GM19328 (cell line): ENCODE measurements around the gene CNTRL.
"Not testable (repeated sequence)": the region's sequence is repeated elsewhere in the genome, so short reads cannot be mapped to it uniquely, and the experiment has no call there.

Experiments
- ATAC-seq: cut with Tn5 transposase; IDR thresholded peaks from one replicate; pipeline ENCODE4 v1.9.1; 2021; ENCODE audit warnings: mild to moderate bottlenecking, moderate library complexity; ENCODE audit not compliant: unreplicated experiment

Gene CNTRL

DNA sequence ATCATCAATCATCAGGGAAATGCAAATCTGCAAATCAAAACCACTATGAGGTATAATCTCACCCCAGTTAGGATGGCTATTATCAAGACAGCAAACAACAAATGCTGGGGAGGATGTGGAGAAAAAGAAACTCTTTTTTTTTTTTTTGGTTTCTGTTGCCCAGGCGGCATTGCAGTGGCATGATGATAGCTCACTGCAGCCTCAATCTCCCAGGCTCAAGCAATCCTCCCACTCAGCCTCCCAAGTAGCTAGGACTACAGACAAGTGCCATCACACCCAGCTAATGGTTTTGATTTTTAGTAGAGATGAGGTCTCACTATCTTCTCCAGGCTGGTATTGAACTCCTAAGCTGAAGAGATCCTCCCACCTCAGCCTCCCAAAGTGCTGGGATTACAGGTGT, 5.4 kb upstream of the CNTRL start:
- no peak for ATAC-seq

DNA sequence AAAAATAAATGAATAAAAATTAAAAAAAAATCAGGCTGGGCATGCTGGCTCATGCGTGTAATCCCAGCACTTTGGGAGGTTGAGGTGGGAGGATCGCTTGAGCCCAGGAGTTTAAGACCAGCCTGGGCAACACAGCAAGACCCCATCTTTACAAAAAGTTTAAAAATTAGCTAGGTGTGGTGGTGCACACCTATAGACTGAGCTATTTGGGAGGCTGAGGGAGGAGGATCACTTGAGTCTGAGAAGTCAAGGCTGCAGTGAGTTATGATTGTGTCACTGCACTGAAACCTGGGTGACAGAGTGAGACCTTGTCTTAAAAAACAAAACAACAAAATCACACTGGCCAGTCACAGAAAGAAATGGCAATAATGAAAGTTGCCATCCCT, 3.4 kb upstream of the CNTRL start:
- ATAC-seq = no peak

DNA sequence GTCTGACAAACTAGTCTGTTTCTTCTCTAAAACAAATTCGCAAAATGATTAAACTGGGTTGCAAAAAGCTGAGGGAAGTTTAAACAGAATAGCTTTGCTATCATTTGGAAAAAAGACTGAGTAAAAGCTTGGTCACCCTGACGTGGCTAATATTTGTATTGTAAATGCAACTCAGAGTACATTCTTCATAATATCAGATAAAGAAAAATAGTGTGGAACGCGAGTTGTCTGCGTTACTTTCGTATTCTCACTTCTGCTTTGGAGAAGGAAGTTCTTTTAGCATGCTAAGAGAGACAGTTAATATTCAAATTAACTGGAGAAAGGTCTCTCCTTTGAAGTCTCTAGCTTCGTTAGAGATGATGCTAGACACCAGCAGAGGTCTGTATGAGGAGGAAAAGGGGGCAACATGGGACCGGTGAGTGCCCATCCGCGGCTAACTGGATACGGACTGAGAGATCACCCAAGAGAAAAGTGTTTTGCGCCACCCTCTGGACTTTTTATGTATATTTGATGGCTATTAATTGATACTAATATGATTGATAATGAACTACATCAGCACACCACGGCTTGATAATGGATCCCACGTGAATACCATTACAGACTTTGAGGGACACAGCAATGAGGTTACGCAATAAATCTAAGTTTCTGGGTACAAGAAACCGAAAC, 2.9 kb upstream of the CNTRL start:
- peak; percentile 35 for ATAC-seq

DNA sequence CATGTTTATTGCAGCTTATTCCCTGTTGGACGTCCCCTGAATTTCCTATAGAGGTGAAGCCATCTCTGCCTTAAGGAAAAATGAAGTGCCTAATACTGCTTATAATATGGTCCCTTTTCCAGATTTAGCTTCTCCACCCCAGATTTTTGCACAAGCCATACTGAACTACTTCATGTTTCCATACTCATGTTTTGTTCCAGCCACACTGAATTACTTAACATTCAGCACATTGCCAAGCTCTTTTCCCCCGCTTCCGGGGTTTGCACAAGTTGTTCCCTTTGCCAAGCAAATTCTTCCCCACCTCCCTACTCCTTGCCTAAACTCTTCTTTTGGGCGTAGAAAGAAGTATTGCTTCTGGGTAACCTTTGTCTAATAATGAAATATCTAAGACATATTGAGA, 1.7 kb upstream of the CNTRL start:
- ATAC-seq = no peak

DNA sequence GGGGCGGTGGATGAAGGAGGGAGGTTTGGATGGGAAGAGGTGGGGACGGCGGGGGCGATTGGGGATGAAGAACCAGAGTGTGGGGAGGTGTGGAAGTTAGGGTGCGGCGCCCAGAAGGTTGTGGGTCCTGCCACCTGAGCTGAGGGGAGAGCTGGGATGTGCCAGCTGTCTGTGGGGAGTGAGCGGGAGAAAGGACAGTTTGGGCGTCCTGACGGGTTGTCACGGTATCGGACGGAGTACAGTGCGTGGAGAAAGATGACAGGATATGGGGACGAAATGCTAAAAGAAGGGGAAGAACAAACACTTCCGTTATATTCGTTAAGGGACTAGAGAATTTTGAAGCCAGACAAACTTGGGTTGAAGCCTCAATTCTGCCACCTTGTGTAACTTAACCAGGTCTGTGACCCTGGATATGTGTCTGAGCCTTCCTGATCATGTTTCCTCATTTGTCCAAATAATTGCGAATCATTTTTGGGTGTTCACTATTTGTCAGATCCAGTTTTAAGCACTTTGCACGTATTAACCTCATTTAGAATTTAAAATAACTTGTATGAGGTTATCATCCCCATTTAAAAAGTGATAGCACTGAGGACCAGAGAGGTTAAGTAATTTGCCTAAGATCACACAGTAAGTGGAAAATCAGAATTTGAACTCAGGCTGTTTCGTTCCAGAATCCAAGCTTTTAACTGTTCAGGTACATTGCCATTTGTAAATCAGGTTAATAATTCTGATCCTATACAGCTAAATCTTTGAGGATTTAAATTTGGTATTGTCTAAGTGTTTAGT, 689 bp downstream of the CNTRL start:
- no peak for ATAC-seq

DNA sequence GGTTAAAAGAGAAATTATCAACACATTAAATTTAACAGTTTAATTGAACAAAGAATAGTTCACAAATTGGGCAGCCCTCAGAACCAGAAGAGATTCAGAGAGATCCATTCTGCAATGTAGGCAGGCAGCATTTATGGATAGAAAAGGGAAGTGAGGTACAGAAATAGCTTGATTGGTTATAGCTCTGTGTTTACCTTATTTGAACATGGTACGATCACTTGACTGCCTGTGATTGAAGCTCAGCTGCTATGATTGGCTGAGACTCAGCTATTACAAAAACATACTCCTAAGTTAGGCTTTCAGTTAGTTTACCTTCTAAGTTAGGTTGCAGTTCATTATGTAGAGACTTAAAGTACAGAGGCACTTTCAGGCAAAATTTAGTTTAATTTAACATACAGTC, 7.3 kb downstream of the CNTRL start:
- no peak for ATAC-seq

DNA sequence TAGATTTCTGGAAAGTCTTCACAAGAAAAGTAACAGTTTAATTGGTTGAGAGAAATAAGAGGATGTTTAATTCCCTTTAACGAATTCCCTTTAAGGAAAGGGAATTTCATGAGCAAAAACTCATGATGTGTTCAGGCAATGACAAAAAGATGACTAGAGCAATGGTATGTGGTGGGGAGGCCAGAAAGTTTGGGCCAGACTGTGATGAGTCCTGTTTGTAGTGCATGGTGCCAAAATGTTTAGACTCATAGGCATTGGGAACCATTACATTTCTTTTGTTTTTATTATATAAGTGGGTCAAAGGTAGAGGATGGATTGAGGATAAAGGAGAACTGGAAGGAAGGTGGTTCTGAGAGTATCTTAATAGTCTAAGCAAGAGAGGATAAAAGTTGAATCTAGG, 10.9 kb downstream of the CNTRL start:
- ATAC-seq = no peak

DNA sequence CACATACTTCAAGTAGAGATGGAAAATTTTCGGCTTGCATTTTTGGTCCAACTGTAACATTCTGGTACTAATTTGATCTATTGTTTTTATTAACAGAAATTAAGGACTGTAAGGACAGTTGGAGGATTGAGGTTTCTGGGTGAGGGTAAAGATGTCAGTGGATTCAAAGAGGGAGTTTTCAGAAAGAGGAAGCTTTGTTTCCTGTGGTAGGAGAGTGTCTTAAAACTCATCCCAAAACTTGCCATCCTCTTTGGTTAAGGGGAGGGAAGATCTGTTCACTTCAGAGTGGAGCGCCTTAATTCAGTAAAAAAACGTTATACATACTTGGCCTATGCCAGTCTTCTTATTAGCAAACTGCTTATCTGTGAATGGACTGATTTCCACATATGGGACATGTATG, 13.8 kb downstream of the CNTRL start:
- no peak for ATAC-seq

DNA sequence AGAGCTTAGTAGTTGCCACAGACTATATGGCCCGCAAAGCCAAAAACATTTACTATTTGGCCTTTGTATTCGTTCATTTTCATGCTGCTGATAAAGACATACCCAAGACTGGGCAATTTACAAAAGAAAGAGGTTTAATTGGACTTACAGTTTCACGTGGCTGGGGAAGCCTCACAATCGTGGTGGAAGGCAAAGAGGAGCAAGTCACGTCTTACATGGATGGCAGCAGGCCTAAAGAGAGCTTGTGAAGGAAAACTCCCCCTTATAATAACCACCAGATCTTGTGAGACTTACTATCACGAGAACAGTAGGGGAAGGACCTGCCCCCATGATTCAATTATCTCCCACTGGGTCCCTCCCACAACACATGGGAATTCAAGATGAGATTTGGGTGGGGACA, 16.0 kb downstream of the CNTRL start:
- ATAC-seq = not testable (repeated sequence)

DNA sequence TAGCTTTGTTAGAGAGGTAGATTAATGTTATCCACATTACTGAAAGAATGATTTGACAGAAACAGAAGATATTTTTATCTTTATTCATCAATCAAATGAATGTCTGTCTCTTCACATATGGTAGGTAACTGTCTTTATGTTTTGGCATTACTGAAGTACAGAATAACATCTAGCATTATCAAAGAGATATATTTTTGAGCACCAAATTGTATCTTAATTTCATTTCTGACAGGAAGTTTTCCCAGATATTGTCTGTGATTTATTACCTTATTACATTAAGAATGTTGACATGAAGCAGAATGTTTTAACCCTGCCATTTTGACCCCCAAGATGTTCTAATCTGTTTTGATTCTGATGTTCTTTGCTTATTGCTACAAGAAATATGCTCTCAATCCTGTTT, 20.3 kb downstream of the CNTRL start:
- ATAC-seq = no peak

DNA sequence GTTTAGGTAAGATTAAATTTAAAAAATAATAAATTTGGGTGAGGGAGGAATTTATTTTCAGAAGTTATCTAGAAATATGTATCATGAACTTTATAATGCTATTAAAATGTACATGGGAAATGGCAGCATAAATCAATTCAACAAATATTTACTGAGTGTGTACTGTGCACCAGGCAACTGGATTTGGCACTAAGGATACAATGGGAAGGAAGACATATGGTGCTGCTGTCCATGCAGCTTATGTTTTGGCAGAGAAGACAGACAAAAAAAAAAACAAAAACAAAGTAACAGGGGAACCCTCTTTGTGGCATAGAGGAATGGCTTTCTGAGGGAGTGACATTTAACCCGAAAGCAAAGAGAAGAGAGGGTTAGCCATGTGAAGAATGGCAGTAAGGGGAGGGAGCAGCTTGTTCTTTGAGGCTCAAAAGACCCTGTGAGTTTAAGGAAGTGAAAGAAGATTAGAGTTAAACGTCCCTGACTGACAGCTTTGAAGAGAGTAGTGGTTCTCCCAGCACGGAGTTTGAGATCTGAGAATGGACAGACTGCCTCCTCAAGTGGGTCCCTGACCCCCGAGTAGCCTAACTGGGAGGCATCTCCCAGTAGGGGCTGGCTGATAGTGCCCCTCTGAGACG, 23.9 kb downstream of the CNTRL start:
- ATAC-seq = no peak

DNA sequence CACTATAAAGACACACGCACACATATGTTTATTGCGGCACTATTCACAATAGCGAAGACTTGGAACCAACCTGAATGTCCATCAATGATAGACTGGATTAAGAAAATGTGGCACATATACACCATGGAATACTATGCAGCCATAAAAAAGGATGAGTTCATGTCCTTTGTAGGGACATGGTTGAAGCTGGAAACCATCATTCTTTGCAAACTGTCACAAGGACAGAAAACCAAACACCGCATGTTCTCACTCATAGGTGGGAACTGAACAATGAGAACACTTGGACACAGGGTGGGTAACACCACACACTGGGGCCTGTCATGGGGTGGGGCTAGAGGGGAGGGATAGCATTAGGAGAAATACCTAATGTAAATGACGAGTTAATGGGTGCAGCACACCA, 29.3 kb downstream of the CNTRL start:
- not testable (repeated sequence) for ATAC-seq

DNA sequence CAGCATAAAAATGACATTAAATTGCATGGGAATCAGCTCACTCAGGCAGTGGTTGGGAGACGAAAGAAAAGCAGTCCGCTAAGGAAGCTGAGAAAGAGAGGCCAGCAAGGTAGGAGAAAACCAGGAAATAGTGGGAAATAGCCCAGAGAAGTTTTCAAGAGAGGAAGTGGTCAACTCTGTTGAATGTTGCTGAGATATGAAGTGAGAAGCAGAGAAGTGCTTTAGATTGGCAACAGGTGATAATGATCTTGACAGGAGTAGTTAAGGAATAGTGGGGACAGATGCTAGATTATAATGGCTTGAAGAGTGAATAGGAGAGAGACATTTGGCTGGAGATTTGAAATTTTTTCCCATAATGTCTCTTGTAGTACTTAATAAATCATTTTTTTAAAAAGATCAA, 30.8 kb downstream of the CNTRL start:
- no peak for ATAC-seq

DNA sequence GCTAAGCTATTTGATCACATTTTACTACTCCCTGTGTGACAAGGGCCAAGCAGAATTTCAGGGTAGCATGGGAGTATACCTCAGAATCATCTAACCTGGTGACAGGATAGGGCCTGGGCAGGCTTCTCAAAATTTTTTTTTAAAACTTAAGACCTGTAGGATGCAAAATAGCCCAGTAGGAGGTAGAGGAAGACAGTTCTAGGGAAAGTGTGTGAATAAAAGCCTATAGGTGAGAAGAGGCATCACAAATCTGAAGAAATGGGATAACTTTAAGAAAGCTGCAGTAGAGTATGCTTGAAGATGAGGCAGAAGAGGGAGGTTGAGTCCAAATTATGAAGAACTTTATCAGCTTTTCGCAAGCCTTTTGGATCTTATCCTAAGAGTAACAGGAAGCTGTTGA, 32.3 kb downstream of the CNTRL start:
- no peak for ATAC-seq

DNA sequence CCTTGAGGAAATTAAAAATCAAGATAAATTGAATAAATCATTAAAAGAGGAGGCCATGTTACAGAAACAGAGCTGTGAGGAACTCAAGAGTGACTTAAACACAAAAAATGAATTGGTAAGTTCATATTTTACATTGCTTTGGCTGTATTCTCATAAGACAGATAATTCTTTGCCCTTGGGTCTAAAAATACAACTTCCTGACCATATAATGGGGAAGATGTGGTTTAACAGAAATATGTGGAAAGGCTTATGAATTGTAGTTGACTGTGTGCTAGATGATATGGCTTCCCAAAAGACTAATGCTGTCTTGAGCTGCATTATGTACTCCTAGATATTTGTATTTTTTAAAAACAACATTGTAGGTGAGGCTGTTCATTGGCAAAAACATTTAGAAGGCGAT, 33.1 kb downstream of the CNTRL start:
- no peak for ATAC-seq

DNA sequence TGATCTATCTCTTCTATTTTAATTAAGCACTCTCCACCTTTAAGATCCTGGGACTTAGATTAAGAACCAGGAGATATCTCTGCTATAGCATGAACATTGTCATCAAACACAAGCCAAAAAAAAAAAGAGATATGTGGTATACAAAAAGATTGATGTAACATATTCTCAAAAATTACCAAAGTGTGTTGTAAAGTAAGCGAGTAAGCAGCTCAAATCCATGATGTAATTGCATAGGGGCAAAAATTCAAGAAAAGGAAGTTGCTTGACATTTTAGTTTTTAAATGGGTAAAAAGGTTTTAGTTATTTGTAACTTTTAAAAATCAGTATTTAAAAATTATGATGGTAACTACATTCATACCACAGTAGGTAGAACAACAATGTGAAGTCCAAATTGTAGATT, 40.7 kb downstream of the CNTRL start:
- no peak for ATAC-seq

DNA sequence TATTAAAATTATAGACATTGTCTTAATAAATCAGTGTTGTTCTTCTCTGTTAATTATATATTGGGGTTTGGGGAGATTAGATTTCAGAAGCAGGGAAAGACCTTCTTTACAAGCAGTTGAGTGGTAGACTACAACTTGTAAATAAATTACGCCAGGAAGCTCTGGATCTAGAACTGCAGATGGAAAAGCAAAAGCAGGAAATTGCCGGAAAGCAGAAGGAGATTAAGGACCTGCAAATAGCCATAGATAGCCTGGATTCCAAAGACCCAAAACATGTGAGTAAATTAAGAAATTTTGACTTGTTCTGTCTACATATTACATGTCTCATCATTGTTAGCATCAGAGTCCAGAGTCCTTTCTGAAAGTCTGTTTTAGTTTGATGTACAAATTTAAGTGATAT, 43.5 kb downstream of the CNTRL start:
- no peak for ATAC-seq

DNA sequence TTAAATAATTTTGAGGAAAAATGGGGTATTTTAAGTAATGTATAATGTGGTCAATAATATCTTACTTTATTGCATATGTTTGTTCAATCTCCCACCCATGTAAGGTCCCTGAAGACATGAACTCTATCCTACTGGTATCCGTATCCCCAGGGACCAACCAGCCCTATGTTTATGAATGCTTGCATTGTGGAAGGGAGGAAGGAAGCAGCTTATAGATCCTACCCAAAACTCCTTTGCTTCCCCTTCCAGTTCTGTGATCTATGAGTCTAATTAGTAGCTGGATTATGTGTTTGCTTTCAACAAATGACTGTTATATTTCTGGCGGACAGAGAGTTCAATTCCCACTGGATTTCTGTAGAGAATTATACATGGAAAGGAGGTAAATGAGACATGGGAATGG, 45.6 kb downstream of the CNTRL start:
- no peak for ATAC-seq

DNA sequence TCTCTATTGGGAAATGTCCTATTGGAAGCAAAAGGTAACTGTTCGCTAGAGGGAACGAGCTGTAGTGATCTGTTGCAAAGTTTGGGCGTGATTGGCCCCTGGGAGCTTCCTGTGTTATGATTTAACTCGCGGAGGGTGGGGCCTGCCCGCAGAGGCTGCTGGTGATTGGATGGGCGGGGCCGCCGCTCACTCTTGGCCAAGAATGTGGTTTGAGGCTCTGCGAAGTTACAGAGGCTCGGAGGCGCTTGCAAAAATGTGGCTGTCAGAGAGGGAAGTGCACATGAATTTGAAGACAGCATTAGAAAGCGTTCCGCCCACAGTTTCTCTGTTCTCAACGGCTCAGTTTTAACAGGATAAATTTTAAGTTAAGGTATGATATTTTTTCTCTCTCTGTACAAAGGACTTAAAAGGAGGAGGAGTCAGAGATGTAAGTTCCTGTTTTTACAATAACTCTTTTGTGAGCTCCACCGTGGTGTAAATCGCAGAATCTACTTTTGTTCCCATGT, 46.9 kb downstream of the CNTRL start:
- ATAC-seq = peak; percentile 99

DNA sequence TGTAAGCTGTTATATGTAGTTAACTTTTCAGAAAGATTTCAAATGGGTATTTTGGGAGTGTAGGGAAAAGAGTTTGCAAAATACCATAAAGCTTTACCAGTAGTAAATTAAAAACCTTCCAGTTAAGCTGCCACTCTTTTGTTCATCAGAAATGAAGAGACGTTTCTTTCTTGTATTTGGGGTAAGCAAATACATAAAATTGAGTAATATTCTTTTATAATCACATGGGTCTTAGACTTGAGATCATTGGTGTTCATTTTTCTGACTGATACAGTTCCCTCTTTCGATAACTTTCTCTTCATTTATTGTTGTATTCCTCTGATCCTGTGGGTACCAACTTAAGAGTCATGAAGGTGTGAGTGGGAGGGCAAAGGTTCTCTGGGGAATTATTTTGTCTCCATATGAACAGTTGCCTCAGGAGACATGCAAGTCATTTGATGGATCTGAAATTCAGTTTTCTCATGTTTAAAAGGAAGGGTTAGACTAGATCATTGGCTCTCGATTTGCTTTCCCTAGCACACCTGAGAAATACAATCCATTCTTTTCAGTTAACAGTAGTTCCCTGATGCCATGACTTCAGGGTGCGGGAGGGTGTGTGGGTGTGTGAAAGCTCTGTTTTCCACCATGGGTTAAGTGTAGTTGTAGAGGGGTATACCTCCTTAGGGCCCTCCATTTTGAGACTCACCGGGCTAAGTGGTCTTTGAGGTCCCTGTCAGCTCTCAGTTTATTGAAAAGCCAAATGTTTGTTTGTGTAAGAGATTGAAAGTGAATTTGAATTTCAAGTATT, 47.7 kb downstream of the CNTRL start:
- ATAC-seq = no peak

DNA sequence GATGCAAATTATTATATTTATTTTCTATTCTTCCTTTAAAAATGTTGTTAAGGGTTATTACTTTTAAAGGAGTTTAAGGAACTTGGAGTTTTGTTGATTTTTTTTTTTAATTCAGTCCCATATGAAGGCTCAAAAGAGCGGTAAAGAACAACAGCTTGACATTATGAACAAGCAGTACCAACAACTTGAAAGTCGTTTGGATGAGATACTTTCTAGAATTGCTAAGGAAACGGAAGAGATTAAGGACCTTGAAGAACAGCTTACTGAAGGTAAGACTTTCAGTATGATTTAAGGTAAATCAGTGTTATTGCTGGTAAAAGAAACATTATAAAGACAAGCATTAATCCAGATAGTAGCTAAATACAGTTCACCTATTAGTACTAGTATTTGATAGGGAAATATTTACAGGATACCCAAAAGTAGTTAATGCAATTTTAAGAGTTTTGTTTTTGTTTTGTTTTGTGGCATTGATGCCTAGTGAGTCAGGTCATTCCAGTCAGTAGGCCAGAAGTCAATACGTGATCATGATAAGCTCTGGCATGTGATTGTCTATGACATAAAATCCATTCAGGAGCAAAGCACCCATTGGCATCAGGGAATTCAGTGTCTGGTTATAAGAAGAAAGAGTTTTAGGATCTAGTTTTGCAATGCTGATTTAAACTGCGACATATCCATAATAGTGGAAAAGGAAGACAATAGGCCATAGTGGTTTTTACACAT, 49.2 kb downstream of the CNTRL start:
- ATAC-seq = no peak
